AG20443 (cell line): ENCODE data around the gene GALR2.
"Not testable (repeated sequence)": the region's sequence is repeated elsewhere in the genome, so short reads cannot be mapped to it uniquely, and the experiment has no call there.

Experiments
- DNase-seq: peaks from one replicate; pipeline ENCODE4 v3.0.0; 2012; ENCODE audit warnings: low spot score, mixed read lengths

Gene GALR2, protein sequence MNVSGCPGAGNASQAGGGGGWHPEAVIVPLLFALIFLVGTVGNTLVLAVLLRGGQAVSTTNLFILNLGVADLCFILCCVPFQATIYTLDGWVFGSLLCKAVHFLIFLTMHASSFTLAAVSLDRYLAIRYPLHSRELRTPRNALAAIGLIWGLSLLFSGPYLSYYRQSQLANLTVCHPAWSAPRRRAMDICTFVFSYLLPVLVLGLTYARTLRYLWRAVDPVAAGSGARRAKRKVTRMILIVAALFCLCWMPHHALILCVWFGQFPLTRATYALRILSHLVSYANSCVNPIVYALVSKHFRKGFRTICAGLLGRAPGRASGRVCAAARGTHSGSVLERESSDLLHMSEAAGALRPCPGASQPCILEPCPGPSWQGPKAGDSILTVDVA

GRCh38 chr17:76074390-76075363 lies at the start of gene GALR2:
Gene GALR2 (plus strand): TSS chr17:76074781. CDS start chr17:76074884, 103 bp downstream.
- DNase-seq = no peak

- DNase-seq = no peak
Measured at GRCh38 chr17:76025294-76025693, 49.3 kb upstream of the GALR2 start.

- DNase-seq = no peak
Measured at GRCh38 chr17:76026714-76027158, 47.8 kb upstream of the GALR2 start.

DNA sequence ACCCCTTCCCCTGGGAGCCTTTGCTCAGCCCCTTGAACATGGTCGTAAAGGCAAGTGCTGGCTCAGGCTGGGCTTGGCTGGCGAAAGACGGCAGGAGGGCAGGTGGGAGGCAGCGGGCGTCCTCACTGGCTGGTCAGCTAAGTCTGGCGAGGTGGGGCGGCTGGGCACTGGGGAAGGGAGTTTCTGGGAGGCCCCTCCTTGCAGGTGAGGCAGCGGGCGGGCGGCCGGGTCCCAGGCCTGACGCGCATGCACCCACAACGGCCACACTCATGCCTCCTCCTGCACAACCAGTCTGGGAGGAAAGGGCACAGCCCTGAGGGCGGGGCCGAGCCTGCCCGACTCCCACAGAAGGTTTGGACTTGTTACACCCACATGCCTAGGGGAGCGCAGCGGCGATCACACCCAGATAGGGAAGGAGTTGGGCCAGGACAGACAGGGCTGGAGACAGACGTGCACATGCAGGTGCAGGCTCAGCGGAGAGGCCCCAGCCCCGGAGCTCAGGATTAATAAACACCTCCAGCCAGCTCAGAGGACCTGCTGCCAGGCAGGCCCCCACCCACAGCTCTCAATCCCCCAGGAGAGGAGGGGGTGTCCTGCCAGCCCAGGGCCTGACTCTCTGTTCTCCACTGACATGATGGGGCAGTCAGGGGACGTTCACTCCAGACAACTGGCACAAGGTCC lies 47.3 kb upstream of the GALR2 start, which contains the start of gene EVPL:
Gene EVPL, minus strand, starts transcription at position 148 of the 681 bp plus-strand sequence. Its CDS starts 108 bp downstream, at position 40.
- no peak for DNase-seq

GRCh38 chr17:76032073-76032779 lies 42.4 kb upstream of the GALR2 start:
- DNase-seq = no peak

- DNase-seq = no peak
Measured at GRCh38 chr17:76032780-76033108, 41.8 kb upstream of the GALR2 start.

- no peak for DNase-seq
Measured at GRCh38 chr17:76033139-76033538, 41.4 kb upstream of the GALR2 start.

- no peak for DNase-seq
Measured at GRCh38 chr17:76034428-76035350, 39.9 kb upstream of the GALR2 start.

DNA sequence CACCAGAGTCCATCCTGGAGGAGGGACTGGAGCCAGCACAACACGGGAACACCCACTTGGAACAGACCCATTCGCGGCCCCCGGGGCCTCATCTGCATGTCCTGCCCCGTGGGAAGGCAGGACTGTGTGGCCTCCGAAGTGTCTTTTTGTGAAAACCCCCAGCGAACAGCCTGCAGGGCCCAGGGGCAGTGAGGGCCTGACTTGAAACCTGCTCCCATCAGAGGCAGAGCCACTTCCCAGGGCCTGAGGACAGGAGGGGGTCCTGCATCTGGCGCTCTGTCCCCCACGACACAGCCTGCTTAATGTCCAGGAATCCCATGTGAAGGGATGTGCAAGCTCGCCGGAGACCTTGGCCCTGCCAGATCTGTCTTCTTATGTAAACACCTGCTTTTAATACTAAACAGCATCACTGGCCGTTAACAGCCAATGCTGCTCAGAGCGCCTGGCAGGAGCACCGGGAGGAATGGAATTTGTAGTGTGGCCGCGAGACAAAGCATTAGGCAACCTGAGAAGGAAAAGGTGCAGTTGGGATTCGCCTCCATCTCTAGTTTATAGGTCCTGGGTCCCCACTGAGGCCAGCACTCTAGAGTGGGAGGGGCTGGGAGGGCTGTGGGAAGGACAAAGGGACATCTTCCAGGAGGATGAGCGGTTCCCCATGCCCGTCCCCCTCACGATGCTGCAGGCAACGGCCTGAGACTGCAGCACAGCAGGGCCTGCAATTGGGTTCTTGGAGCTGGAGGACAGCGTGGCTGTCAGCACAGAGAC lies 37.9 kb upstream of the GALR2 start:
- DNase-seq = no peak

- no peak for DNase-seq
Measured at GRCh38 chr17:76038050-76038449, 36.5 kb upstream of the GALR2 start.

- DNase-seq = no peak
Measured at GRCh38 chr17:76039121-76039520, 35.5 kb upstream of the GALR2 start.

DNA sequence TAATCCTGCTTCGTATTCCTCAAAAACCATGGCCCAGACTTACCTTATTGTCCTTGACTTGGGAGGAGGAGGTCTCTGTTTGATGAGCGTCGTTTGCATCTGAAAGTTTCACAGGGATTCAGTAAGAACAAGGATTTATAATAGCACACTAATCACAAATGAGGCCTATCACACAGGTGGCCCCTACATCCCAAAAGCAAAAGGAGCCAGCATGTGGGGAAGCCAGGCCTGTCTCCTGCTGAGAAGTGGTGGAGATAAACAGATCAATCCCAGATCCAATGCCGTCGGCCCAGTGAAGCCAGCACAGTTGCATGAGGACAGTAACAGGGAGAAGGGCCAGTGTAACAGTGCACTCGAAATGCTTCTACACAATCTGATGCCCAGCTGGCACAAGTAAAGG lies 34.2 kb upstream of the GALR2 start:
- DNase-seq = no peak

- not testable (repeated sequence) for DNase-seq
Measured at GRCh38 chr17:76042868-76043267, 31.7 kb upstream of the GALR2 start.

DNA sequence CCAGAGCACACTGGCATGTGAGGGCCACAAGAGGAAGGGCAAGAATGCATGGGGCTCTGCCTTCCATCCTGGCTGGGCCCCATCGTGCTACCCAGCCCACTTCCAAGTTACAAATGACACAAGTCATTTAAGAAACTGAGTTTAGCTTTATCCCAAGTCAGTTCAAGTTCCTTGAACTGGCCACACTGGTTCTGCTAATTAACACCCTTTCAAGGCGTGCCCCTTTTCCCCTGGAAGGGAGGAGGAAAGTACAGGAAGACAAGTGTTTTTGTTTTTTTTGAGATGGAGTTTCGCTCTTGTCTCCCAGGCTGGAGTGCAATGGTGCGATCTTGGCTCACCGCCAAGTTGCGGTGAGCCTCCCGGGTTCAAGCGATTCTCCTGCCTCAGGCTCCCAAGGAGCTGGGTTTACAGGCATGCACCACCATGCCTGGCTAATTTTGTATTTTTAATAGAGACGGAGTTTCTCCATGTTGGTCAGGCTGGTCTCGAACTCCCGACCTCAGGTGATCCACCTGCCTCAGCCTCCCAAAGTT lies 30.0 kb upstream of the GALR2 start:
- DNase-seq = not testable (repeated sequence)

DNA sequence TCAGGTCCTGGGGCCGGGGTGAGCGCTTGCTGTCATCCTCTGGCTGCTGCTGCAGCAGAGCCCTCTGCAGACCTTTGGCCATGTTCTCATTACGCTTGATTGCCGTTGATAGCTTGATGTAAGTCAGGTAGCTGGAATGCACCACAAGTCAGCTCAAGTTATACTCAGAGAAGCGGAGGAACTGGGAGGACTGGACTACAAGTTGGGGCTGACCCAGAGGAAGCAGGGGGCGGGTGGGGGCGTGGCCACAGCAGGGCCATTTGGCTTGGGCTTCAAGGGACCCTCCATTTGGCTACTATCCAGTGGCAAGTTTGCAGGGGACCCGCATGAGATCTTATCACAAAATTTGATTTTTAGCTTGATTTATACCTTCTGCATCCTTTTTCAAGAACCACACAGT lies 28.5 kb upstream of the GALR2 start:
- DNase-seq = no peak

DNA sequence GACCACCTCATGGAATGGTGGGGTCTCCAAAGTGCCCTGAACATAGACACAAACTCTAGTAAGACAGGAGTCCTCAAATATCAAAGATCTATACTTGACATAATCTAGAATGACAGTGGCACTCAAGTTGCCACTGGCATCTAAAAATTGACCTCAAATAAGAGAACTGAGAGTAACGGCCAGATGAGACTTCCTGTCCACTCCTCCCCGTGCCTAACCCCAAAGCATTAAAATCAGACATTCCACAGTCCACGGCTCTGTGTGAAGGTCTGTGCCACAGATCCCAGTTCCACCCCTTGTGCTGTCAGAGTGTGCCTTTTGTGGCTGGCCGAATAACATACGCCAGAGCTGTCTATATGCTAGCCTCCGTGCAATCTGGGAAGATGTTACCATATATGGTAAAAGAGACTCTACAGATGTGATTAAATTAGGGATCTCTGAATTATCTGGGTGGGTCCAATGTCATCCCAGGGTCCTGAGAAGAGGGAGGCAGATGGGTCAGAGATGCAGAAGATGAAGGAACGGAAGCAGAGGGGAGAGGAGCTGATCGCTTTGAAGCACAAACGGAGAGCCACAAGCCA lies 26.5 kb upstream of the GALR2 start:
- DNase-seq = no peak

DNA sequence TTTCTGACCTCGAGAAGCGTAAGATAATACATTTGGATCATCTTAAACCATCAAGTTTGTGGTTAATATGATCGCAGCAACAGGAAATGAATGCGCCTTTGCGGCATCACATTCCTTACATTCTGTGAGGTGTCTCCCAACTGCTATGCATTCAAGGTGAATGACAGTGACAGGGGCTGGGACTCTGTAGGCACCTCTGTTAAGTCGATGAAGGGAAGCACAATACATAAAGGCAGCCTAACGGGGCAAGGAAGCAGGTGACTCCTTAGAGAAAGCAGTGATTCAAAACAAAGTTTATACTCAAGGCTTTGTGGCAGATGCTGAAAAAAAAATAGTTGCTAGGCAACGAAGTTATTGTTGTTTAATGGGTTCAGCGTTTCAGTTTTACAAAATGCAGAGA lies 25.9 kb upstream of the GALR2 start:
- DNase-seq = no peak

- no peak for DNase-seq
Measured at GRCh38 chr17:76049239-76049638, 25.3 kb upstream of the GALR2 start.
